SU-DHL-6 (cell line): ENCODE measurements around the gene HSD11B2.

Experiments used
- CTCF ChIP-seq: fragments of 200-600 bp; sonication (generic); IDR thresholded peaks from one replicate; pipeline ENCODE4 v1.5.1; 2017; ENCODE audit warnings: antibody characterized with exemption, mild to moderate bottlenecking, low read length, moderate library complexity; ENCODE audit not compliant: insufficient read depth, poor library complexity, severe bottlenecking
- EZH2phosphoT487 ChIP-seq: fragments of 200-600 bp; sonication (generic), shearing (Covaris generic); conservative IDR thresholded peaks from 2 replicates; pipeline ENCODE4 v1.6.1; 2018; ENCODE audit warnings: mild to moderate bottlenecking, antibody characterized with exemption, low read length, moderate library complexity, mixed read lengths

DNA sequence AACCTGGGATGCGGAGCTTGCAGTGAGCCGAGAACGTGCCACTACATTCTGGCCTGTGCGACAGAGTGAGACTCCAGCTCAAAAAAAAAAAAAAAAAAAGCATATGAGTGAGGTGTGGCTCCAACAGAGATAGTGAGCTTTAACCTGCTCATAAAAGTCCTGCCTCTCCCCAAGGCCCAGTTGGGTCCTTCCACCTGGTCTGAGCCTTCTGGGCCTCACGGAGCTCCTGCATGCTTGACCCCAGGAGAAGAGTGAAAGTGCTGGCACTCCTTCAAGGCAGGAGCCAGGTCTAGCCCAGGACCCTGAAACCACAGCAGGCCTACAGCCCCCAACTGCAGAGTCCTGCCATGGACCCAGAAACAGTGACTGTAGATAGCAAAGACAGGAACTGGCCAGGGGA is 17.7 kb downstream of the HSD11B2 start:
- TF ChIP-seq CTCF, result no peak
- TF ChIP-seq EZH2phosphoT487, result no peak
